IPS-NIHi7 (cell line): ENCODE data around the gene UQCC2.

Source experiments
- DNase-seq: peaks from one replicate; pipeline ENCODE4 v3.0.0; 2012; ENCODE audit warnings: mixed read lengths; ENCODE audit errors: extremely low spot score

UQCC2 gene

DNA sequence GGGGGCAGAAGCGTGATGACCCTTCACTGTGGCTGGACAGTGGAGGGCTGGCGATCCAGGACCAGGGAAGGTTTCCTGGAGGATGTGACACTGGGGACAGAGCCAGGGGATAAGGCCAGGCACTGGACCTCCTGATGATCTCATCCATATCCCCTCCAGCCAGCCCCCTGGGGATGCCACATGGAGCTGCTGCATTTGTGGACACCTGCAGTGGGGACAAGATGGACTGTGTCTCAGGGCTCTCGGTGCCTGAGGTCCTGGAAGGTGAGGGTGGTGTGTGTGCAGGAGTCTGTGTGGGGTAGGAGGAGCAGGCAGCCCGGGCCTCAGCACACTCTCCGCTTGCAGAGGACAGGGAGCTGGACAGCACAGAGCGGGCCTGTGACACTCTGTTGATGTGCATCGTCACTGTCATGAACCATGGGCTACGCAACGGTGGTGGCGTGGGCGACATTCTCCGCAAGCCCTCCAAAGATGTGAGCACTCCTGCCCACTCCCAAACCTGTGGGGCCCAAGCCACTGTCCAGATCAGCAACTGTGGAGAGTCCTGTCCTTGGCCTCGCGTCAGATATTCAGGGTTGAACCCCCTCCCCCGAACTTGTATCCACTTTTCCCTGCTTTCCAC lies 19.9 kb downstream of the UQCC2 start:
- no peak for DNase-seq

- DNase-seq, result no peak
Observed at GRCh38 chr6:33690766-33691165, 20.7 kb downstream of the UQCC2 start.

- DNase-seq, result no peak
Observed at GRCh38 chr6:33689879-33690278, 21.6 kb downstream of the UQCC2 start.

DNA sequence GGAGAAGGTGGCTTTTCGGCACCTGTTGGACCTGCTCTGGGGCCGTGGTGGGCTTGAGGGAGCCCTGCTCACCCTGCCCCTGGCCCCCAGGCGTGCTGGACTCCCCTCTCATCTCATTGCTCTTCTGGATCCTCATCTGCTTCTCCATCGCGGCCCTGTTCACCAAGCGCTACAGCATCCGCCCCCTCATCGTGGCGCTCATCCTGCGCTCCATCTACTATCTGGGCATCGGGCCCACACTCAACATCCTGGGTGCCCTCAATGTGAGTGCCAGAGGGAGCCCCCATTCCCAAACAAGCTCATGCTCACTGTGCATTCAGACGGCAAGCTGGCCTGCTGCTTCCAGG lies 22.4 kb downstream of the UQCC2 start:
- no peak for DNase-seq

DNA sequence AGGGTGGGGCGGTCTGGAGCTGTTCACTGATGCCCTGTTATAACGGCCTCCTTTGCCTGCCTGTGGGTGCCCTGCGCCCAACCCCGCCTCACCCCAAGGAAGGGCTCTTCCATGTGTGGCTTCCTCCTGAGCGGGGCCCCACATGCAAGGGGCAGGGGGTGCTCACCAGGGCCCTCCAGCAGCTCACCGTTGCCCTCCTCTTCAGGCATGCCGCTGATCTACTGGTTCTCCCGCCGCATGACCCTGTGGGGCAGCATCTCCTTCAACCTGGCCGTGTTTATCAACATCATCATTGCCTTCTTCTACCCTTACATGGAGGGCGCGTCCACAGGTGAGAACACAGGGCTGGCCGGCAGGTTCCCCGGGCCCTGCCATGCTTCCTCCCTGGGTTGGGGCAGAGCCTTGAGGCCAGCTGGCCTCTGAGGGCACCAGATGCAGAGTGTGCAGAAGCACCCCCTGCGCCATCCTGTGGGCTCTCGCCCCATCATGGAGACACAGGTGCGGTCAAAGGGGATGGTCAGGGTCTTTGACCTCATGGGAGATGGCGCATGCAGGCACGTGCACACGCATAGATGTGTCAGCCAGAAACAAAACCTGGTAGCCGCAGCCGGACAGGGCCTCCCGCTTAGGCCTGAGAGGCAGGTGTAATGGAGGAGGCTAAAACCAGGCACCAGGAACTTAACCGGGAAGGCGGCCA lies 22.9 kb downstream of the UQCC2 start:
- no peak for DNase-seq

- DNase-seq, result no peak
Observed at GRCh38 chr6:33688006-33688405, 23.5 kb downstream of the UQCC2 start.

GRCh38 chr6:33686981-33687975 lies 24.2 kb downstream of the UQCC2 start:
- DNase-seq, result no peak

- DNase-seq, result no peak
Observed at GRCh38 chr6:33686225-33686924, 25.1 kb downstream of the UQCC2 start.

GRCh38 chr6:33685411-33686224 lies 25.9 kb downstream of the UQCC2 start:
- no peak for DNase-seq

DNA sequence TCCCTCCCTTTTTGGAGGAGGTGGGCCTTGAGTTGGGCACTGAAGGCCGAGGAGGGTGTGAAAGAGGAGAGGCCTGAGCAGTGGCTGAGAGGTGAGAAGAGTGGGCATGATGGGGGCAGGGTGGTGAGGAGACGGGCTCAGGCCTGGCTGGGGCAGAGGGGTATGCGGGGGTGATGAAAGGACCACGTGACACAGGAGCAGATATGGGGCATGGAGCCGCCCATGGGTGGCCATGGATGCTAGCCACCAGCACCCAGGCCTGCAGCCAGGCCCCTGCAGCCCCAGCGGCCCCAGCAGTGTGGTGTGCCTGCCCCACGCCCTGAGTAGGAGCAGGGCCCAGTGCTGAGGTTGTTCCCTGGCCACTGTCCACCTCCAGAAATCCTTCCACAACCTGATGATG lies 26.5 kb downstream of the UQCC2 start:
- no peak for DNase-seq

DNA sequence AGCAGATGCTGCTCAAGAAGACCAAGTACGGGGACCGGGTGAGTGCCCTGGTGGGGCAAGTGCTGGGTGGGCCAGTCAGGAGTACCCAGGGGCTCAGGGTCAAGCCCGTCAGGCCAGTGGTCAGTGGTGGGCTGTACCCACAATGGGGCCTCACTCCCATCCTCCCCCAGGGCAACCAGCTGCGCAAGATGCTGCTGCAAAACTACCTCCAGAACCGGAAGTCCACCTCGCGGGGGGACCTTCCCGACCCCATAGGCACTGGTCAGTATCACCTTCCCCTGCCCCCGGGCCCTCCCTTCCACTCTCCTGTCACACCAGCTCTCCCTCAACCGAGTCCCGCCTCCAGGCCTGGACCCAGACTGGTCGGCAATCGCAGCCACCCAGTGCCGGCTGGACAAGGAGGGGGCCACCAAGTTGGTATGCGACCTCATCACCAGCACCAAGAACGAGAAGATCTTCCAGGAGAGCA lies 27.0 kb downstream of the UQCC2 start:
- no peak for DNase-seq

- DNase-seq, result no peak
Observed at GRCh38 chr6:33683576-33684427, 27.7 kb downstream of the UQCC2 start.

GRCh38 chr6:33683051-33683571 lies 28.4 kb downstream of the UQCC2 start:
- DNase-seq, result no peak

DNA sequence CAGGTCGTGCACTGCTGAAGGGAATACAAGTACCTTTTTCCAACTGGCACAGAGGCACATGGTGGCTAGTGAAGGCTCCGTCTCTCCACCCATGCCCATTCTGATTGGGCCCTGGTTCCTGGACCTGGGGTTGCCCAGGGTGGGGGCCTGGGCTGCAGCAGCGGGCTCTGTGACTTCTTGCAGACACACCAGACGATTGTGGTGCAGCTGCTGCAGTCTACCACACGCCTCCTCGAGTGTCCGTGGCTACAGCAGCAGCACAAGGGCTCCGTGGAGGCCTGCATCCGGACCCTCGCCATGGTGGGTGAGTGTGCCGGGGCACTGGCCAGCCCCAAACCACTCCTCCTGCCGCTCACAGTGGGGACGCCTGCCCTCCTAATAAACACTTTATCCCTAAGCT lies 29.2 kb downstream of the UQCC2 start:
- no peak for DNase-seq

DNA sequence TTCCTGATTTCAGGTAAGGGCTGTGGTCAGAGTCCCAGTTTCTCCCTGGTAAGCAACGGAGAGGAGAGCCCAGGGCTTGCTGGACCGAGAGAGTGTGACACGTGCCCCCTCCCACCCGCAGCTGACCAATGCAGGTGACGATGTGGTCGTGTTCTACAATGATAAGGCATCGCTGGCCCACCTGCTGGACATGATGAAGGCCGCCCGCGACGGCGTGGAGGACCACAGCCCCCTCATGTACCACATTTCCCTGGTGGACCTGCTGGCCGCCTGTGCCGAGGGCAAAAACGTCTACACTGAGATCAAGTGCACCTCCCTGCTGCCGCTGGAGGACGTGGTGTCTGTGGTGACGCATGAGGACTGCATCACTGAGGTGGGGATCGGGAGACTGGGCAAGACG lies 31.7 kb downstream of the UQCC2 start:
- DNase-seq, result no peak

DNA sequence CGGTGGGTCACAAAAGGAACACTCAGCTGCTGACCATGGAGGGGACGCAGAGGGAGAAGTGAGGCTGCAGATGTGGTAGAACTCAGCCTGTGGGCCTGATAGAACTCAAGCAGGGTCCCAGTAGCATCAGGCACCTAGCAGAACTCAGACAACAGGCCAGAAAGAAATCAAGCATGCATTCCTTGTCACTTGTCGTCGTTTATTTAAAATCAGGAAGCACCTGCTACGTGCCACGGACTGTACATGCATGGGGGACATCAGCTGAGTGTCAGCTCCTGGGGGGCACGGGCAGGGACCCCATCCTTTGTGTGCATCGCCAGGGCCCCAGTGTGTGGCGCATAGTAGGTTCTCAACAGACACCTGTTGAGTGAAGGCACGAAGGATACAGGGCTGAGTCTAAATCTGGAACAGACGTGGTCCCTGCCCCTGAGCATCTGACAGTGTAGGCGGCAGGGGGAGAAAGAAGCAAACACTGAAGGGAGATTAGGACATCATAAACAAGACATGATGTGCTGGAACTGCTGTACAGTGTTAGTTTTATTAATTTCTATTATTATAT lies 32.5 kb downstream of the UQCC2 start:
- no peak for DNase-seq

DNA sequence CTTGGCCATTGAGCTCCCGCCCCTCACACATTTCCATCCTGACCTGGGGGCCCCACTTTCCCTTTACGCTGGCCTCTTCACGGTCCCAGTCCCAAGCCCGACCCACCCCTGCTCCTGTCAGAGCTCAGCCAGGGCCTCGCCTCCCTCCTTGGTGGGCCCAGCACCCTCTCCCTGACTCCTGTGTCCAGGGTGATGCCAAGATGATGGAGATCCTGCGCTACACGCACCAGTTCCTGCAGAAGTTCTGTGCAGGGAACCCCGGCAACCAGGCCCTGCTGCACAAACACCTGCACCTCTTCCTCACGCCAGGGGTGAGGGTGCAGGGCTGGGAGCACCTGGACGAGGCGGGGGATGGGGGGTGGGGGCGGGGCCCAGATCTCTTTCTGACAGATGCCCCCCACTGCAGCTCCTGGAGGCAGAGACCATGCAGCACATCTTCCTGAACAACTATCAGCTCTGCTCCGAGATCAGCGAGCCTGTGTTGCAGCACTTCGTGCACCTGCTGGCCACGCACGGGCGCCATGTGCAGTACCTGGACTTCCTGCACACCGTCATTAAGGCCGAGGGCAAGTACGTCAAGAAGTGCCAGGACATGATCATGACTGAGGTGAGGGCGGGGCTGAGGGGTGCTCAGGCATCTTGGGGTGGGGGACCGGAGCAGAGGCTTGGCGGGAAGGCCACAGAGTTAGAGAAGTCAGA lies 33.1 kb downstream of the UQCC2 start:
- no peak for DNase-seq

GRCh38 chr6:33677689-33678088 lies 33.8 kb downstream of the UQCC2 start:
- no peak for DNase-seq

- DNase-seq, result no peak
Observed at GRCh38 chr6:33677143-33677660, 34.3 kb downstream of the UQCC2 start.
